Measurements from ENCODE around the gene ZNF143. TPM values are rescaled to one million over a fixed set of nuclear protein-coding genes. Genes with fewer than 3 reads are reported as not detected.
A peak's percentile ranks its signal among the peaks of the same experiment; 100 is the strongest.

Gene ZNF143
- total and polyA plus RNA-seq, 2 of the 13 experiments (the other 11 are each of a cell fraction or from before 2014, with no cell fraction given), result 22.4 to 35.6 TPM

DNA sequence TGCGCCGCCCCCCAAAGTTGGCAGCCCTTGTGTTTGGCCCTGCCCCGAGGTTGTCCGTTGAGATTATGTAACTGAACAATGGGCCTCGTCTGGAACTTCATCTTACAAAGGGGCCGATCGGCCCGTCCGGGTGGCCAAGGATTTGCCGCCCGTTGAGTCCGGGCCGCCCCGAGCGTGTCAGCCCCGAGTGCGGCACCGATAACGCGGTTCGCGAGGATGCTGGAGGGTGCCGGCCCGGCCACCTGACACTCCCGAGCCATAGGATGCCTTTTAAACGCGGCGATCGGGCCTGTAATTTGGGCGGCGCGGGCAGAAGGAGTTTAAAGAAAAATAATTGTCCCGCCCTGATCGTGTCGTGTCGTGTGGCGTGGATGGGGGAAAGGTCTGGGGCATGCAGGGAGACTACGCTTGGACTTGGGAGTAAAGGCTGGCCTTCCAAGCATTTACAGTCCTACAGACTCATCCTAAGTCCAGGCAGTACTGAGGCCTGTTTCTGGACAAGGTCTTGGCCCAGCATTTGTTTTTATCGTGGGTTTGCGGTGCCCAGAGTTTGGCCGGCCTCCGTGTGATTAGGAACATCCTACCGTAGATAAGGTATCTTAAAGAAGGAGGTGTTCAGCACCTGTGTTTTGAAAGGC, 113.9 kb downstream of the ZNF143 start (continued):
- TF ChIP-seq, protein P1, sequence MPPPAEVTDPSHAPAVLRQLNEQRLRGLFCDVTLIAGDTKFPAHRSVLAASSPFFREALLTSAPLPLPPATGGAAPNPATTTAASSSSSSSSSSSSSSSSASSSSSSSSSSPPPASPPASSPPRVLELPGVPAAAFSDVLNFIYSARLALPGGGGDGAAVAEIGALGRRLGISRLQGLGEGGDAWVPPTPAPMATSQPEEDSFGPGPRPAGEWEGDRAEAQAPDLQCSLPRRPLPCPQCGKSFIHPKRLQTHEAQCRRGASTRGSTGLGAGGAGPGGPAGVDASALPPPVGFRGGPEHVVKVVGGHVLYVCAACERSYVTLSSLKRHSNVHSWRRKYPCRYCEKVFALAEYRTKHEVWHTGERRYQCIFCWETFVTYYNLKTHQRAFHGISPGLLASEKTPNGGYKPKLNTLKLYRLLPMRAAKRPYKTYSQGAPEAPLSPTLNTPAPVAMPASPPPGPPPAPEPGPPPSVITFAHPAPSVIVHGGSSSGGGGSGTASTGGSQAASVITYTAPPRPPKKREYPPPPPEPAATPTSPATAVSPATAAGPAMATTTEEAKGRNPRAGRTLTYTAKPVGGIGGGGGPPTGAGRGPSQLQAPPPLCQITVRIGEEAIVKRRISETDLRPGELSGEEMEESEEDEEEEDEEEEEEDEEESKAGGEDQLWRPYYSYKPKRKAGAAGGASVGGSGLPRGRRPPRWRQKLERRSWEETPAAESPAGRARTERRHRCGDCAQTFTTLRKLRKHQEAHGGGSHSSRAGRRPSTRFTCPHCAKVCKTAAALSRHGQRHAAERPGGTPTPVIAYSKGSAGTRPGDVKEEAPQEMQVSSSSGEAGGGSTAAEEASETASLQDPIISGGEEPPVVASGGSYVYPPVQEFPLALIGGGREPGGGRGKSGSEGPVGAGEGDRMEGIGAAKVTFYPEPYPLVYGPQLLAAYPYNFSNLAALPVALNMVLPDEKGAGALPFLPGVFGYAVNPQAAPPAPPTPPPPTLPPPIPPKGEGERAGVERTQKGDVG (CRISPR knock-in tag; IDR thresholded peaks at IDR 0.05; ENCODE audit: borderline replicate concordance), result no peak
- TF ChIP-seq, protein P2, sequence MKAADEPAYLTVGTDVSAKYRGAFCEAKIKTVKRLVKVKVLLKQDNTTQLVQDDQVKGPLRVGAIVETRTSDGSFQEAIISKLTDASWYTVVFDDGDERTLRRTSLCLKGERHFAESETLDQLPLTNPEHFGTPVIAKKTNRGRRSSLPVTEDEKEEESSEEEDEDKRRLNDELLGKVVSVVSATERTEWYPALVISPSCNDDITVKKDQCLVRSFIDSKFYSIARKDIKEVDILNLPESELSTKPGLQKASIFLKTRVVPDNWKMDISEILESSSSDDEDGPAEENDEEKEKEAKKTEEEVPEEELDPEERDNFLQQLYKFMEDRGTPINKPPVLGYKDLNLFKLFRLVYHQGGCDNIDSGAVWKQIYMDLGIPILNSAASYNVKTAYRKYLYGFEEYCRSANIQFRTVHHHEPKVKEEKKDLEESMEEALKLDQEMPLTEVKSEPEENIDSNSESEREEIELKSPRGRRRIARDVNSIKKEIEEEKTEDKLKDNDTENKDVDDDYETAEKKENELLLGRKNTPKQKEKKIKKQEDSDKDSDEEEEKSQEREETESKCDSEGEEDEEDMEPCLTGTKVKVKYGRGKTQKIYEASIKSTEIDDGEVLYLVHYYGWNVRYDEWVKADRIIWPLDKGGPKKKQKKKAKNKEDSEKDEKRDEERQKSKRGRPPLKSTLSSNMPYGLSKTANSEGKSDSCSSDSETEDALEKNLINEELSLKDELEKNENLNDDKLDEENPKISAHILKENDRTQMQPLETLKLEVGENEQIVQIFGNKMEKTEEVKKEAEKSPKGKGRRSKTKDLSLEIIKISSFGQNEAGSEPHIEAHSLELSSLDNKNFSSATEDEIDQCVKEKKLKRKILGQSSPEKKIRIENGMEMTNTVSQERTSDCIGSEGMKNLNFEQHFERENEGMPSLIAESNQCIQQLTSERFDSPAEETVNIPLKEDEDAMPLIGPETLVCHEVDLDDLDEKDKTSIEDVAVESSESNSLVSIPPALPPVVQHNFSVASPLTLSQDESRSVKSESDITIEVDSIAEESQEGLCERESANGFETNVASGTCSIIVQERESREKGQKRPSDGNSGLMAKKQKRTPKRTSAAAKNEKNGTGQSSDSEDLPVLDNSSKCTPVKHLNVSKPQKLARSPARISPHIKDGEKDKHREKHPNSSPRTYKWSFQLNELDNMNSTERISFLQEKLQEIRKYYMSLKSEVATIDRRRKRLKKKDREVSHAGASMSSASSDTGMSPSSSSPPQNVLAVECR (CRISPR knock-in tag; IDR thresholded peaks at IDR 0.05; ENCODE audit: borderline replicate concordance), result peak; percentile 36; the same call in 1 of the 2 replicates
- no peak for TF ChIP-seq JUNB (CRISPR knock-in tag; IDR thresholded peaks at IDR 0.05; ENCODE audit: borderline replicate concordance)
- TF ChIP-seq RBAK (CRISPR knock-in tag; IDR thresholded peaks at IDR 0.05), result no peak
- TF ChIP-seq ZNF563 (CRISPR knock-in tag; IDR thresholded peaks at IDR 0.05), result no peak
- no peak for TF ChIP-seq ZNF326 (CRISPR knock-in tag; IDR thresholded peaks at IDR 0.05; ENCODE audit: borderline replicate concordance)
- TF ChIP-seq ZMAT3 (CRISPR knock-in tag; conservative IDR thresholded peaks at IDR 0.05), result 0 out of 2 replicates have a peak, but pooled peaks have one; percentile 23
- peak; percentile 29 for TF ChIP-seq ASH2L (IDR thresholded peaks at IDR 0.05; ENCODE audit: insufficient read length, low read depth, low read length)
- TF ChIP-seq ZNF768 (CRISPR knock-in tag; IDR thresholded peaks at IDR 0.05), result no peak
- peak; percentile 60 for TF ChIP-seq ZNF501 (CRISPR knock-in tag; IDR thresholded peaks at IDR 0.05)
- peak; percentile 39; the same call in 1 of the 2 replicates for TF ChIP-seq ZFY (CRISPR knock-in tag; IDR thresholded peaks at IDR 0.05)
- TF ChIP-seq ARNT2 (CRISPR knock-in tag; IDR thresholded peaks at IDR 0.05; ENCODE audit: low read depth), result 0 out of 2 replicates have a peak, but pooled peaks have one; percentile 61
- TF ChIP-seq ZNF543 (CRISPR knock-in tag; IDR thresholded peaks at IDR 0.05), result 0 out of 2 replicates have a peak, but pooled peaks have one; percentile 17
- TF ChIP-seq, protein P3, sequence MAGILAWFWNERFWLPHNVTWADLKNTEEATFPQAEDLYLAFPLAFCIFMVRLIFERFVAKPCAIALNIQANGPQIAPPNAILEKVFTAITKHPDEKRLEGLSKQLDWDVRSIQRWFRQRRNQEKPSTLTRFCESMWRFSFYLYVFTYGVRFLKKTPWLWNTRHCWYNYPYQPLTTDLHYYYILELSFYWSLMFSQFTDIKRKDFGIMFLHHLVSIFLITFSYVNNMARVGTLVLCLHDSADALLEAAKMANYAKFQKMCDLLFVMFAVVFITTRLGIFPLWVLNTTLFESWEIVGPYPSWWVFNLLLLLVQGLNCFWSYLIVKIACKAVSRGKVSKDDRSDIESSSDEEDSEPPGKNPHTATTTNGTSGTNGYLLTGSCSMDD (CRISPR knock-in tag; IDR thresholded peaks at IDR 0.05), result no peak
- 0 out of 2 replicates have a peak, but pooled peaks have one; percentile 2 for TF ChIP-seq TAF1 (CRISPR knock-in tag; IDR thresholded peaks at IDR 0.05)
- TF ChIP-seq, protein P4, sequence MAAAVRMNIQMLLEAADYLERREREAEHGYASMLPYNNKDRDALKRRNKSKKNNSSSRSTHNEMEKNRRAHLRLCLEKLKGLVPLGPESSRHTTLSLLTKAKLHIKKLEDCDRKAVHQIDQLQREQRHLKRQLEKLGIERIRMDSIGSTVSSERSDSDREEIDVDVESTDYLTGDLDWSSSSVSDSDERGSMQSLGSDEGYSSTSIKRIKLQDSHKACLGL (CRISPR knock-in tag; IDR thresholded peaks at IDR 0.05), result no peak
- TF ChIP-seq ZNF75D (CRISPR knock-in tag; IDR thresholded peaks at IDR 0.05; ENCODE audit: borderline replicate concordance), result no peak
- TF ChIP-seq, protein P5, sequence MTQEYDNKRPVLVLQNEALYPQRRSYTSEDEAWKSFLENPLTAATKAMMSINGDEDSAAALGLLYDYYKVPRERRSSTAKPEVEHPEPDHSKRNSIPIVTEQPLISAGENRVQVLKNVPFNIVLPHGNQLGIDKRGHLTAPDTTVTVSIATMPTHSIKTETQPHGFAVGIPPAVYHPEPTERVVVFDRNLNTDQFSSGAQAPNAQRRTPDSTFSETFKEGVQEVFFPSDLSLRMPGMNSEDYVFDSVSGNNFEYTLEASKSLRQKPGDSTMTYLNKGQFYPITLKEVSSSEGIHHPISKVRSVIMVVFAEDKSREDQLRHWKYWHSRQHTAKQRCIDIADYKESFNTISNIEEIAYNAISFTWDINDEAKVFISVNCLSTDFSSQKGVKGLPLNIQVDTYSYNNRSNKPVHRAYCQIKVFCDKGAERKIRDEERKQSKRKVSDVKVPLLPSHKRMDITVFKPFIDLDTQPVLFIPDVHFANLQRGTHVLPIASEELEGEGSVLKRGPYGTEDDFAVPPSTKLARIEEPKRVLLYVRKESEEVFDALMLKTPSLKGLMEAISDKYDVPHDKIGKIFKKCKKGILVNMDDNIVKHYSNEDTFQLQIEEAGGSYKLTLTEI (CRISPR knock-in tag; conservative IDR thresholded peaks at IDR 0.05), result no peak
